Activated CD4-positive, alpha-beta T cell treated with anti-CD3 and anti-CD28 coated beads, Interleukin-2, amount 50 U/mL, for 48 hours (primary cell): ENCODE measurements around the gene NANOG.
"Not testable (repeated sequence)": the region's sequence is repeated elsewhere in the genome, so short reads cannot be mapped to it uniquely, and the experiment has no call there.

Experiments used
- DNase-seq, 2 experiments: peaks; one replicate each; pipeline ENCODE4 v3.0.0-alpha.2; 2020

NANOG gene

DNA sequence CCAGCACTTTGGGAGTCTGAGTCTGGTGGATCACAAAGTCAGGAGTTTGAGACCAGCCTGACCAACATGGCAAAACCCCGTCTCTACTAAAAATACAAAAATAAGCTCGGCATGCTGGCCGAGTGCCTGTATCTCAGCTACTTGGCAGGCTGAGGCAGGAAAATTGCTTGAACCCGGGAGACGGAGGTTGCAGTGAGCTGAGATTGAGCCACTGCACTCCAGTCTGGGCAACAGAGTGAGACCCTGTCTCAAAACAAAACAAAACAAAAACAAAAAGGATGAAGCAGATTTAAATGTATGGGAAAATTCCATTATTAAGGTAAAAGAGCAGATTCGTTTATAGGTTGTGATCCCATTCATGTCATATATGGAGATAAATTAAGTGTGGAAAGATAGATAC, 17.1 kb downstream of the NANOG start:
- DNase-seq, result not testable (repeated sequence)

DNA sequence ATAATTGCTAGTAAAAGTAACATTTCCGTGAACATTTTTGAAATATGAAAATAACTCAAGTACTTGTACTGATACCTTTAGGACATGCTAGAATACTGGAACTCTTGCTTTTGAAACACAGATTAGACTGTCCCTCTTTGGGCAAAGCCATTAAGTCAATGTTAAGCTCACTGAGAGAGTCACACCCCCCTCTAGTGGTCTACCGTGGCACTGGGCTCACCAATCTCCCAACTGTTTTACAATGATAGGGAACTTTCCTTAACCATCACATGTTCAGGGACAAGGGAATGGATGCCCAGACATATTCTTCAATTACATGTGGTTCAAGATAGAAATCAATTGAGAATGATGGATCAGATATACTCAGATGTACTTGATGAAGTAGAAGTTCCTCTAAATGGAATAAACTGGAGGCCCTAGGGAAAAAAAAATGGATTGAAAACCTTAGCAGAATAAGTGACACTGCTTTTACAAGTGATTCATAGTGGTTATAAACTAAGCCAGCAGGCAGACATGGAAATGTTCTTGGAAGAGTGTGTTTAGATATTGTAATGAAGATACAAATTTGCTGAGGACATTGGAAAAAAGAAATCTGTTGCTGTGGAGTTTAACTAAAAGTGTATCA, 17.8 kb downstream of the NANOG start:
- DNase-seq, result peak; percentile 73 to 79

DNA sequence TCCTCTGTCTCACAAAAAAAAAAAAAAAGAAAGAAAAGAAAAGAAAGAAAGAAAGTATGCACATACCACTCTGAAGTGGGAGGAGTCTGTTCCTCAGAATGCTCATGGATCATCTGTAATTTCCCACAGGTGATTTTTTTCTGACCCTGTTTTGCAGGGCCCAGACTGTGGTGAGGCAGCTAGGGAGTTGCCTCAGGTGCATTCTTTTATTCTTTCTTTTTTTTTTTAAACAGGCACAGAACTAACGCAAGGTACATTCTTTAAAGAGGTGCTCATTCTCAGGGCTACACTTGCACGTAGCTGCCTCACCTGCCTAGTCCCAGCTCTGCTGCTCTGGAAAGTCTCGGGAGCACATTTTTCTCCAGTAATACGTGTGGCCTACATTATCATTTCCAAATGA, 36.6 kb downstream of the NANOG start:
- not testable (repeated sequence) for DNase-seq

DNA sequence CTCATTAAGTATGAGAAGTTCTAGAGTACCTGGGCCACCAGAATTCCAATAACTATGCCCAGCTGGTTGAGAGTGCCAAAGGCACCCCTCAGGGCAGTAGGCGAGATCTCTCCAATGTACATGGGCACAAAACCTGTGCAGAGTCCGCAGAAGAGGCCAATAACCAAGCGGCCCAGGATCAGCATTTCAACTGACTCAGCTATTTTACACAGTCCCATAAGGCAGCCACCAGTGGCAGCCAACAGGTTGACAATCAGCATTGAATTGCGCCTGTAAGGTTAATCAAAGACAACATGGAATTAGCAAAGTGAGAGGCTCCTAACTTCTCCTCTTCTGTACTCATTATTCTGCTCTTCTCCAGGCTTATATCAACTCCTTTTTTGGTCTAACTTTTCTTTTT, 40.5 kb downstream of the NANOG start:
- DNase-seq, result not testable (repeated sequence)

DNA sequence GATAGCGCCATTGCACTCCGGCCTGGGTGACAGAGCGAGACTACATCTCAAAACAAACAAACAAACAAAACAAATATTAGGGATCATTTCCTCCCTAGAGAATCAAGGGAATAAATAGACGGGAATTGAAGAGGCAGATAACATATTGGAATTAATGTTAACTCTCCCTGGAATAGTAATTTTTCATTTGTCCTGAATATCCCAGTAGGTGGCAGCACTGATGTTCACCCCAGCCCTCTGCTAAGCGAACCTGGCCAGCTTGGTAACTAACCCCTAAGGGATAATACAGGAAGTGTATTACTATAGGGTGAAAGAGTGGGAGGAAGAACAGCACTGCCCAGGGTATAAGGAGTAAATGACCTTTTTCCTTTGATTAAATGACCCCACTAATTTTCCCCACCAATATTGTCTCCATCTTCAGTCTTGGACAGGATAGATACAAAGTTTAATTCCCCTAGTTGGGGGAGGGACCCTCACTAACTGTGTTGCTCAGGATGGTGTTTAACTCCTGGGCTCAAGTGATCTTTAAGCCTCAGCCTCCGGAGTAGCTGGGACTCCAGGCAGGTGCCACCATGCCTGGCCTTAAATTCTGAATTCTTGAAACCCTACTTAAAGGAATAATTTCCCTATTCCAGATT, 43.0 kb downstream of the NANOG start:
- DNase-seq, result peak; percentile 8 to 37

DNA sequence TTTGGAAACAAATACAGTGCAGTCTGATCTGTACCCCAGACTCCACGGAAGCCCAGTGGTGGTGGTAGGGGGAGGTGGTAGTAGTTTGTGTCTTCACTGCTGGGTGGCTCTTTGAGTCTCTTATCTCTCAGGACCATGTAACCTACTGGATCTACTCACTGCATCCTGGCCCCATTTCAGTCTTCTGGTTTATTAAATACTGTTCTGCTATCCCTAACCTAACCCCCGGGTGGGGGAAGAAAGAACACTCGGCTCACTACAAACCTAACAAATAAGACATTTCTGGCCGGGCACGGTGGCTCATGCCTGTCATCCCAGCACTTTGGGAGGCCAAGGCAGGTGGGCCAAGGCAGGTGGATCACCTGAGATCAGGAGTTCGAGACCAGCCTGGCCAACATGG, 44.0 kb downstream of the NANOG start:
- DNase-seq, result not testable (repeated sequence)

DNA sequence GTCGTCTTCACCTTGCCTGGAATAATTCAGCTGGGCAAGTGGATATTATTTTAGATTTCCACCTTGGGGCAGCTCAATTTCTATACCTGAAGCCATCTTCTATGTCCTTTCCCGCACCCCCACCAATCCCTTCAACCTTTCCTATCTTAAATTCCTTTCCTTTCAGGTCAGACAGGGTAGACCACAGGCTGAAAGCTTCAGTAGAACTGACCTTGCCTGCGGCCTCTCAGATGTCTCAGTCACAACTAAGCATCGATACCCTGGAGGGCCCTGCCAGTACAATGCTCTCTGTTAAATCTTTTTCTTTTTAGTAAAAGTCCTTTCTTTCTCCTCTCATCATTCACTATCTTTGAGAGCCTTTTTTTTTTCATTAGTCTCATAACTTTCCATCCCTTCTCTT, 44.6 kb downstream of the NANOG start:
- no peak for DNase-seq

DNA sequence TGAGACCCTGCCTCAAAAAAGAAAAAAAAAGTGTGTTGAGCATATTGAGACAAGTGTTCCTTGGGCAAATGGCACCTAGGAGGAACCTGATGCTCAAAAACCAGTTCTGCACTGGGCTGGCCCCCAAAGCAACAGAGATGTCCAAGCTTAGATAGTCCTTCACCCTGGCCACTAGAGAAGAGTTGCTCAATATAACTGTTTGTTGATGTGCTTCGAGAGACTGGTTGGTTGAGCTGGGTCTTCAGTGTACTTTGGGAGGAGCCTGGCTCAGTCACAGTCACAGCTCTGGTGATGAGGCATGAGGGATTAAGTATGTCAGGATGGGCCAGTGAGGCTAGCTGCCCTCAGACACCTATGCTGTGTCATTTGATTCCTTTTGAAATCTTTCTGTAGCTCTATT, 45.5 kb downstream of the NANOG start:
- DNase-seq, result no peak

DNA sequence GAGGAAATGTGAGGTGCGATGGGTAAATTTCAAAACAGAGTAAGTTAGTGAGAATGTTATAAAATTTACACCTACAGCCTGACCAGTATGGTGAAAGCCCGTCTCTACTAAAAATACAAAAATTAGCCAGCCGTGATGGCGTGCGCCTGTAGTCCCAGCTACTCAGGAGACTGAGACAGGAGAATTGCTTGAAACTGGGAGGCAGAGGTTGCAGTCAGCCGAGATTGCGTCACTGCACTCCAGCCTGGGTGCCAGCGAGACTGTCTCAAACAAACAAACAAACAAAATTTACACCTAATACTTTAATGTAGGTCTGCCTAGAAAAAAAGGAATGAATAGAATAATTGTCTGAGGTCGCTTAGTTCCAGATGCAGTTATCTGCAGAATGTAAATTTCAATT, 45.9 kb downstream of the NANOG start:
- no peak for DNase-seq

DNA sequence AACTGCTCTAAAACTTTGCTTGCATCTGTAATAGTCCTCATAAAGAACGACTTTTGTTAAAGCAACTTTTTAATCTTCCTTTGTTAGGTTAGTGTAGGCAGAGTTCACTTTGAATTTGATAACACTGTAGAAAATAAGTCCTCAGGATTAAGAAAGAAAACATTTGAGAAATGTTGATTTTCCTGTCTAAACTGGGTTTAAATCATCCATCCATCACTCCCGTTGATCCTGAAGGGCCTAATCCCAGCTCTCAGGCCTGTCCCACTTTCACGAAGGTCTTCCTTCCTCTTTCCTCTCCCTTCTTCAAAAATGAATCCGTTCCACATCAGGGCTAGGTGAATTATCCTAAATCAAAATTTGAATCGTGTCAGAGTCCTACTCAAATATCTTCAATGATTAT, 46.6 kb downstream of the NANOG start:
- DNase-seq, result no peak

DNA sequence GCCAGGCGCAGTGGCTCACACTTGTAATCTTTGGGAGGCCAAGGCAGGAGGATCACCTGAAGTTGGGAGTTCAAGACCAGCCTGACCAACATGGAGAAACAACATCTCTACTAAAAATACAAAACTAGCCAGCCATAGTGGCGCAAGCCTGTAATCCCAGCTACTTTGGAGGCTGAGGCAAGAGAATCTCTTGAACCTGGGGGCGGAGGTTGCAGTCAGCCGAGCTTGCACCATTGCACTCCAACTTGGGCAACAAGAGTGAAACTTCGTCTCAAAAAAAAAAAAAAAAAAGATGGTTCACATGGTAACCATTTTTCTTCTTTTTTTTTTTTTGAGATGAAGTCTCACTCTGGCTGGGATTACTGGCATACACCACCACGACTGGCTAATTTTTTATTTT, 48.2 kb downstream of the NANOG start:
- DNase-seq, result no peak

DNA sequence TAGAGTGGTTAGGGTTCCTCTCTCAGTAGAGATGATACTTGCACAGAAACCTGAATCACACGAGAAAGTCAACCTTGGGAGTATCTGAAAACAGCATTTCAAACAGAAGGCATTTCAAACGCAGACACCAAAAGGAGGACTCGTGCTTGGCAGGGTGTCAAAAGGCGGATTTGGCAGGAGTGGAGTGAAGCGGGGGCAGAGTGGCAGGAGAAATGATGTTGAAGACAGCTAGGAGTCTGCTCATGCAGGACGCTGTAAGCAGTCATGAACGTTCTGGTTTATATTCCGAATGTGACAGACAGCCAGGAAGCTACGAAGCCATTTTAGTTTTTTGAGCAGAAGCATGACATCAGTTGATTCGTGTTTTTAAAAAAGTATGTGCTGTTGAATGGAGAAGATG, 50.0 kb downstream of the NANOG start:
- DNase-seq, result not testable (repeated sequence)

DNA sequence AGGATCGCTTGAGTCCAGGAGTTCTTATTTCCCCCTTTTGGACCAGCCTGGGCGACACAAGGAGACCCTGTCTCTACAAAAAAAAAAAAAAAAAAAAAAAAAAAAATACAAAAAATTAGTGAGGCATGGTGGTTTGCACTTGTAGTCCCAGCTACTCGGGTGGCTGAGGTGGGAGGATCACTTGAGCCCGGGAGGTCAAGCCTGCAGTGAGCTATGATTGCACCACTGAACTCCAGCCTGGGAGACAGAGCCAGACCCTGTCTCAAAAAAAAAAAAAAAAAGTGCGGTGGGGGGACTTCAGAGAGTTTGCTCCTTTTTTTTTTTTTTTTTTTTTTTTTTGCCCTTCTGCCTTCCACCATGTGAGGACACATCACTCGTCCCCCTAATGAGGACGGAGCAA, 50.6 kb downstream of the NANOG start:
- not testable (repeated sequence) for DNase-seq

DNA sequence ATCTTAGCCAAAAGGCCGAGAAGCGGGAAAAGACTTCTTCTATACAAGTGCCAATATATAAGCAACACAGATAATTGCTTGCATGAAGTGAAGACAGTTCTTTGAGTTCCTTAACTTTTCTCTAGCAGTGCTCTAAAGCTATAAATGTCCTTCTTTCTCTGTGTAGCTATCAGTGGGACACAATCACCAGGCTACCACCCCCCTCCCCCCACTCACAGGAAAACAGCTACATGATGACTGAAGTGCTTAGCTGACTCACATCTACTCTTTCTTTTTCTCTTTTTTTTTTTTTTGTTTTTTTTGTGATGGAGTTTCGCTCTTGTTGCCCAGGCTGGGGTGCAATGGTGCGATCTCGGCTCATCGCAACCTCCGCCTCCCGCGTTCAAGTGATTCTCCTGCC, 53.2 kb downstream of the NANOG start:
- DNase-seq, result not testable (repeated sequence)

DNA sequence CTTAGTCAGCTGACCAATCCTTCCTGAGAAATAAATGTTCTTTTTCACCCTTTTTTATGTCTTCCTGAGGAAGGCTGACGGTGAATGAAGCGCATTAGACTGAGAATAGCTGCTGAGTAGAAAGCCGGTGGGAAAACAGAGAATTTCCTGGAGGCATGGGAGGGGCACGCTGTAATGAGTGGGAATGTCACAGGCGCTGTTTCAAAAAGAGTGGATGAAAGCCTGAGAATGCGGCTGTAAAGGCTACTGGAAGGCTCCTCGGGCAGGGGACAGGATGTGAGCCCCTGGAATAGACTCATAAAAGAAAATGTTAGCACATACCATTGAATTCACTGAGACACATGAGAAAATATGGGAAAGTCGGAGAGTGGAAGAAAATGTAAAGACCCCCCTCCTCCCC, 53.9 kb downstream of the NANOG start:
- DNase-seq, result not testable (repeated sequence)

DNA sequence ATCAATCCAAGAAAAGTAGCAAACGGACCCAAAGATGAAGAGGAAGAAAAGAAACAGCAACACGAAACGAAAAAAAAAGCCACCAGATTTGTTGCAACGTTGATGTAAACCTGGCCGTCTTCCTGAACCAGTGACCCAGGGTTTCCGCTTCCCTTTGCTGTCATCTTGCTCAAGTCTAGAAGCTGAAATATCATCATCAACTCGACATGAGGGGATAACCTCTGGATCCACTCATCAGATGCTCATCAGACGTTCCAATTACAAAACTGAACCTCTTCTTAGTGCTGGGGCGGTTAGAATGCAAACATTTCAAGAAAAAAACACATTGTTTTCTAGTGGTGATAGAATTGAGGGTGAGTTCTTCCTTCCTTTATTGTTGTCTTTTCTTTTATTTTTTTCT, 54.4 kb downstream of the NANOG start:
- not testable (repeated sequence) for DNase-seq

DNA sequence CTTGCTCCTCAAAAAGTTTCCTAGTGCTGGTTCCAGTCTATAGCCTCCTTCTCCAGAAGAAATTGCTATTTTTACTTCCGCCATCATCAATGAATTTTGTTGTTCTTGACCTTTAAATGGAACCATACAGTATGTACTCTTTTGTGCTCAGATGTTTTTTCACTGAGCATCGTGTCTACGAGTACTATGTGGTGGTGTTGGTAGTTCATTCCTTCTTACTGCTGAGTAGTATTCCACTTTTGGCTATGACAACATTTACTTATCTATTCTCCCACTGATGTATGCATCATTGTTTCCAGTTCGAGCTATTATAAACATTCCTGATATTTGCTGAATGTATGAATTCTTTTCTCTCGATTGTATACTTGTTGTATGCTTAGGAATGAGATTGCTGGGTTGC, 54.9 kb downstream of the NANOG start:
- no peak for DNase-seq

DNA sequence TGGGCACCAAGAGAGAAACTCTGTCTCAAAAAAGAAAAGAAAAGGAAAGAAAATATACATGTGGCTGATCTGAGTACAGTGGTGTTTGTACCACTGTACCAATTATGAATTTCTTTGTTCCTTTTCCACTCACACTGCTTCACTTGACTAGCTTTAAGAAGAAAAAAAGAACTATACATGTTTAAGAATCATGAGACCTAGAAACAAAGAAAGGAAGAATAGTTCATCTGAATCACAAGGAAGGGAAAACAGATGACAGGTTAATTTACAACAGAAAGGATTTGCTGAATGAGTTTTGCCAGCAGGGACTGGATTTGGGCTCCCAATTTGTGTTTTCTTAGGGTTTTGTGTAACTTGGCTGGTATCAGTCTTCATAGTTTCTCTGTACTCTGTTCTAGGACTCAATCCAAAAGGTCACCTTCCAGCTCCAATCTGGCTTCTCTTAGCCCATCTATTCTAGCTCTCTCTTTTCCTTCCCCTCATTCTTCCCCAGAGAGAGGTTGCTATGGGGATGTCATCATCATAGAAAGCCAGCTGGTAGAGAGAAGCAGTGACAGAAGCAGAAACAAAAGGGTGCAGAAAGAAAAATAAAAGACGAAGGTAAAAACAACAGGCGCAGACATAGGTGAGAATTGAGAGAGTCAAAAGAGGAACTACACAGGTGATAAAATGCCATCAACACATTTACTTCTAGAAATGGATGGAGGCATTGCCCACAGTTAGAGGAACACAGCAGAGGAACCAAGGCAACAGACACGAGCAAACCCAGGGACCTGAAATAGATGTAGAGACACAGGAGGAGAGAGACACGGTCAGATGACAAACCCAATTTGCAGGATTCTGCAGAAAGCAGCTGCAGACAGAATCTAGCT, 58.3 kb downstream of the NANOG start:
- DNase-seq, result not testable (repeated sequence)

DNA sequence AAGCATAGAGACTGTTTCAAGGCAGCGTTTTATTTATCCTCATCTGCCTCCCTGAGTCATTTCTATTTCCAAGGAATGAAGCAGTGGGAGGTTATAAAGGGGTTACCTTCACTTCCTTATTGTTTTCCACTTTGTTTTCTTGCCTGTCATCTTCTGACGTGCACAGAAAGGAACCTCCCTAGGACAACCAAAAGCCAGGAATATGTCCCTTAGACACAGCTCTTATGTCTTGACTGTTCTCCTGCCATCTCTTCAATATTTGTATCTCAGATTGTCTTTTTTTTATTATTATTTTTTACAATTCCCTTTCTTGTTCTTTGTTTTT, 58.9 kb downstream of the NANOG start:
- DNase-seq, result not testable (repeated sequence)
